HG03571 (cell line): ENCODE measurements around the gene BLVRB.
"Not testable (repeated sequence)": the region's sequence is repeated elsewhere in the genome, so short reads cannot be mapped to it uniquely, and the experiment has no call there.

ENCODE experiments used
- ATAC-seq: cut with Tn5 transposase; IDR thresholded peaks from one replicate; pipeline ENCODE4 v1.9.1; 2021; ENCODE audit not compliant: unreplicated experiment

The BLVRB gene

GRCh38 chr19:40452016-40452415, 13.5 kb downstream of the BLVRB start:
- no peak for ATAC-seq

DNA sequence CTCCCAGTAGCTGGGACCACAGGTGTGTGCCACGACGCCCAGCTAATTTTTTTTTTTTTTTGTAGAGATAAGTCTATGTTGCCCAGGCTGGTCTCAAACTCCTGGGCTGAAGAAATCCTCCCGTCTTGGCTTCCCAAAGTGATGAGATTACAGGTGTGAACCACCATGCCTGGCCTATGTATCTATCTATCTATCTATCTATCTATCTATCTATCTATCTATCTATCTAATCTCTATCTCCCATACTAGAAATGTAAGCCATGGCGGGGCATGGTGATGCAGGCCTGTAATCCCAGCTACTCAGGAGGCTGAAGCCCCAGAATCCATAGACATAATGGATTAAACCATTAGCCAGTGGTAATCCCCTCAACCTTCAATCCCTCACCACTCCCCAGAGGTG, 14.9 kb downstream of the BLVRB start:
- no peak for ATAC-seq

GRCh38 chr19:40449506-40449905, 16.0 kb downstream of the BLVRB start:
- ATAC-seq = no peak

GRCh38 chr19:40446263-40446784, 19.2 kb downstream of the BLVRB start:
- no peak for ATAC-seq

GRCh38 chr19:40445780-40446262, 19.7 kb downstream of the BLVRB start:
- no peak for ATAC-seq

- no peak for ATAC-seq
These were observed 20.7 kb downstream of the BLVRB start for GRCh38 chr19:40444825-40445312.

DNA sequence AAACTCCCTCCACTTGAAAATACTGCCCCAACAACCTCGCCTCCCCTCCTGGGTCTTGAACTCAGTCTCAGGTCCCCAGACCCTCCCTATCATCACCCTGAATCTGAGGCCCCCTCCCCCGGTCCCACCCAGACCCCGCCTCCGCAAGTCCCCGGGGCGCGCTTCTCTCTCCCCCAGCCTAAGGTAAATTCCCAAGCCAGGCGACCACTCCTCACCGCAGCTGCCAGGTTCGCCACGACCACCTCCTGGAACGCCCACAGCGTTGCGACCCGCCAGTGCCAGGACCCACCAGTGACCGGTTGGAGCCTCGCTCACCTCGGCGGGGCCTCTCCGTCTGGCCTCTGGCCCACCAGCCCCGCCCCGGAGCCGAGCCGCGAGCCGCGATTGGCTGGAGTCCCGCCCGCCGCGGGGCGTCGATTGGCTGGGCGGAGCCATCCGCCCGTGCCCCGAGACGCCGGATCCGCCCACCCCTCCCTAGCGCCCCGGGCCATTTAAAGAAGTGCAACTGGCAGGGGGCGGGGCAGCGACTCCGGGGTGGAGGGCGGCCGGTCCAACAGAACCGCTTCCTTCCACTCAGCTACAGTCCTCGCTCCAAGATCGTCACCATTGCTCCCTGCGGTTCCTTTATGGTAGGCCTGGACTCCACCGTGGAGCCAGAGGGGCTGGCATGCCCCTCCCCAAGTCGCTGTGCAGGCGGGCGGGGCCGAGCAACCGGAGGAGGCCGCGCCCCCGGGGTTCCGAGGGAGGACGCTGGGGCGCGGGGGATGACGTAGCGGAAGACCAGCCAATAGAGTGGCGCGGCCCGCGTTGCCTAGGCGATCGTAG, 21.3 kb downstream of the BLVRB start, which contains the start of gene SERTAD3:
TSS of gene SERTAD3 (minus strand) at position 336 of the 825 bp plus-strand sequence. CDS start 2,255 bp downstream, outside the sequence.
- peak; percentile 55 for ATAC-seq

- ATAC-seq = peak; percentile 64
These were observed 22.2 kb downstream of the BLVRB start for GRCh38 chr19:40443131-40443999.

DNA sequence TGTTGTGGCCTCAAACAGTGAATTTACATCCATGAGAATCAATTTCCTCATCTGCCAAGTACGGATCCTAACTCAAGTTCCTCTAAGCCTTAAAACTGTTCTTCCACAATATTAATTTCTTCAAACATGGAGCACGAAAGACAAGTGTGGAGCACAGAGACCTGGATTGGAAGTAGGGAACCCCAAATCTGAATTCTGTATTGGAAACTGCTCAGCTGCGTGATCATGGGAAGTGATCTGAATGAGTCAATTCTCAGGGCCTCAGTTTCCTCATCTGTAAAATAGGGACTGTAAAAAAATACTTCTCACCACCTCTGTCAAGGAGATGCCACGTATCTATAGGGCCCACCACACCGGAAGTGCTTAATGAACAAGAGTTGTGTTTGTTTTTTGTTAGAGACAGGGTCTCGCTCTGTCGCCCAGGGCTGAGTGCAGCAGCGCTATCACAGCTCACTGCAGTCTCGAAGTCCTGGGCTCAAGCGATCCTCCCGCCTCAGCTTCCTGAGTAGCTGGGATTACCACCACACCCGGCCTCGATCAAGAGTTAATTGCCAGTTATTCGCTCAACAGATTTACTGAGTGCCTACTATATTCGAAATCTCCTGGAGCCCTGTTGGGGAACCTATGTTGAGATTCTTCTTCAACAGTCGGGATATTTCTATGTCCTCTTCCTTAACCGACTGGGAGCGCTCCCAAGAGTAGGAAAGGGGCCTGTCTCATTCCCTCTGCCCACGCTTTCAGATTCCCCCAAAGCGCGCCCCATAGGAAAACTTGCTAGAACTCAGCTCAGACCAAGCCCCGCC, 23.0 kb downstream of the BLVRB start:
- ATAC-seq = no peak

GRCh38 chr19:40441719-40442253, 23.8 kb downstream of the BLVRB start:
- ATAC-seq = no peak

- no peak for ATAC-seq
These were observed 27.3 kb downstream of the BLVRB start for GRCh38 chr19:40438284-40438683.

DNA sequence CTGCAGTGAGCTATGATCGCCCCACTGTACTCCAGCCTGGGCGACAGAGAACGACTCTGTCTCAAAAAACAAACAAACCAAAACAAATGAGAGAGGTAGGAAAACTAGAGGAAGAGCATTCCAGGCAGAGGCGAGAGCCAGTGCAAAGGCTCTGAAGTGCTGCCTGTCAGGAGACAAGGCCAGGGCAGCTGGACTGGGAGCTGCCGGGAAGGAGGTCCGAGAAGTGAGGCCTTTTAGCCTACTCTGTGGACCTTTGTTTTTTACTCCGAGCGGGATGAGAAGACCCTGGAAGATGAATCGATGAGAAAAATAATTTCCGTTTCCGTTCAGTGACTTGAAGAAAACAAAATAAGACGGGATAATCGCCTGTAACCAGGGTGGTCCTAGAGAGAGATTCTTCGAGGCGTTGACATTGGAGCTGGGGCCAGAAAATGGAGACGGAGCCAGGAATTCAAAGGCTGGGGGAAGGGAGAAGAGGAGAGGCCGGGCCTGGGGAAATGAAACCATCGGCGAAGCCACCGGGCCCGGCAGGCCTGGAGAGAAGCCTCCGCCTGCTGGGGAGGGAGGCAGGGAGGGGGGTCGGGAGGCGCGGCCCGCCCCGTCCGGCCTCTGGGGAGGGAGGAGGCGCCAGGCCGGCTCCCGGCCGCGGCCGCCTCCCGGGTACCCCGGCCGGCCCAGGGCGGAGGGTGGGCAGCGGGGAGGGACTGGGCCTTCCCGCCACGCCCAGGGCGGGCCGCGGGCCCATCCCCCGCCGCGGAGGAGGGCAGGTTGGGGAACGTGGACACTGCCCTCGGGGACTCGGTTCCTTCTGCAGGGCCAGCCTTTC, 31.9 kb downstream of the BLVRB start:
- ATAC-seq = peak; percentile 68

DNA sequence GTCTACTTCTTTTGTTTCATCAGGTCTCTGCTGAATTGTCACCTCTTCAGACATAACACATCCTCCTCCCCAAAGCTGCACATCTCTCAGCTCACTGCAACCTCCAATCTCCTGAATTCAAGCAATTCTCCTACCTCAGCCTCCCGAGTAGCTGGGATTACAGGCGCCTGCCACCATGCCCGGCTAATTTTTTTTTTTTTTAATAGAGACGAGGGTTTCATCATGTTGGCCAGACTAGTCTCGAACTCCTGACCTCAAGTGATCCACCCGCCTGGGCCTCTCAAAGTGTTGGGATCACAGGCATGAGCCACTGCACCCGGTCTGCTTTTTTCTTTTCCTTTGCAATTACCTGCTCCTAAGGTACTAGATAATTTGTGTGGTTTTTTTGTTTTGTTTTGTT, 32.8 kb downstream of the BLVRB start:
- not testable (repeated sequence) for ATAC-seq

- ATAC-seq = no peak
These were observed 33.8 kb downstream of the BLVRB start for GRCh38 chr19:40431698-40432097.

GRCh38 chr19:40430242-40430641, 35.3 kb downstream of the BLVRB start:
- not testable (repeated sequence) for ATAC-seq

DNA sequence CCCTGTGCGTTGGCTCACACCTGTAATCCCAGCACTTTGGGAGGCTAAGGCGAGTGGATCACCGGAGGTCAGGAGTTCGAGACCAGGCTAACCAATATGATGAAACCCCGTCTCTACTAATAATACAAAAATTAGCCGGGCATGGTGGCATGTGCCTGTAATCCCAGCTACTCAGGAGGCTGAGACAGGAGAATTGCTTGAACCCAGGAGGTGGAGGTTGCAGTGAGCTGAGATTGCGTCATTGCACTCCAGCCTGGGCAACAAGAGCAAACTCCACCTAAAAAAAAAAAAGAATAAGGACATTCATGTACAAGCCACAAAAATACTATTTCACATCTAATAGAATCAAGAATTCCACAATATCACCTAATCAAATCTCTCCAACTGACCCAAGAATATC, 37.3 kb downstream of the BLVRB start:
- not testable (repeated sequence) for ATAC-seq

- peak; percentile 79 for ATAC-seq
These were observed 39.9 kb downstream of the BLVRB start, which contains the start of gene SERTAD1 for GRCh38 chr19:40425450-40426287. TSS of gene SERTAD1 (minus strand) at chr19:40425992. CDS start at chr19:40423546, 2,446 bp downstream.
